MG63 (cell line): Measurements from ENCODE around the gene ZNRD2. TPM values are rescaled to one million over a fixed set of nuclear protein-coding genes. Genes with fewer than 3 reads are reported as not detected.
"Not testable (repeated sequence)": the region's sequence is repeated elsewhere in the genome, so short reads cannot be mapped to it uniquely, and the experiment has no call there.

ENCODE experiments used
- DNase-seq: peaks from one replicate; pipeline ENCODE4 v3.0.0-alpha.2; 2020
- H3K27me3 ChIP-seq: fragments of 250-450 bp; sonication (Bioruptor Pico); 2 replicates; pipeline ENCODE4 v1.5.1; 2020; ENCODE audit warnings: mild to moderate bottlenecking, moderate library complexity
- H3K36me3 ChIP-seq: fragments of 250-450 bp; sonication (Bioruptor Pico); 2 replicates; pipeline ENCODE4 v1.5.1; 2020; ENCODE audit warnings: mild to moderate bottlenecking, moderate library complexity
- H3K4me3 ChIP-seq: fragments of 250-450 bp; sonication (Bioruptor Pico); 2 replicates; pipeline ENCODE4 v1.5.1; 2020; ENCODE audit warnings: mild to moderate bottlenecking, moderate library complexity
- H3K9me3 ChIP-seq: fragments of 250-450 bp; sonication (Bioruptor Pico); 2 replicates; pipeline ENCODE4 v1.5.1; 2020; ENCODE audit warnings: mild to moderate bottlenecking, moderate library complexity
- total RNA-seq: library from RNA; depleted of rRNA; stranded (reverse); fragments of >200 nt; shearing (Covaris generic); gene quantifications from 2 replicates; pipeline ENCODE4 v1.2.3, GENCODE V29; 2014; ENCODE audit warnings: low replicate concordance; rRNA removed

Gene ZNRD2, protein sequence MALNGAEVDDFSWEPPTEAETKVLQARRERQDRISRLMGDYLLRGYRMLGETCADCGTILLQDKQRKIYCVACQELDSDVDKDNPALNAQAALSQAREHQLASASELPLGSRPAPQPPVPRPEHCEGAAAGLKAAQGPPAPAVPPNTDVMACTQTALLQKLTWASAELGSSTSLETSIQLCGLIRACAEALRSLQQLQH
- 51.1 and 90.7 TPM in 2 replicates for total RNA-seq

DNA sequence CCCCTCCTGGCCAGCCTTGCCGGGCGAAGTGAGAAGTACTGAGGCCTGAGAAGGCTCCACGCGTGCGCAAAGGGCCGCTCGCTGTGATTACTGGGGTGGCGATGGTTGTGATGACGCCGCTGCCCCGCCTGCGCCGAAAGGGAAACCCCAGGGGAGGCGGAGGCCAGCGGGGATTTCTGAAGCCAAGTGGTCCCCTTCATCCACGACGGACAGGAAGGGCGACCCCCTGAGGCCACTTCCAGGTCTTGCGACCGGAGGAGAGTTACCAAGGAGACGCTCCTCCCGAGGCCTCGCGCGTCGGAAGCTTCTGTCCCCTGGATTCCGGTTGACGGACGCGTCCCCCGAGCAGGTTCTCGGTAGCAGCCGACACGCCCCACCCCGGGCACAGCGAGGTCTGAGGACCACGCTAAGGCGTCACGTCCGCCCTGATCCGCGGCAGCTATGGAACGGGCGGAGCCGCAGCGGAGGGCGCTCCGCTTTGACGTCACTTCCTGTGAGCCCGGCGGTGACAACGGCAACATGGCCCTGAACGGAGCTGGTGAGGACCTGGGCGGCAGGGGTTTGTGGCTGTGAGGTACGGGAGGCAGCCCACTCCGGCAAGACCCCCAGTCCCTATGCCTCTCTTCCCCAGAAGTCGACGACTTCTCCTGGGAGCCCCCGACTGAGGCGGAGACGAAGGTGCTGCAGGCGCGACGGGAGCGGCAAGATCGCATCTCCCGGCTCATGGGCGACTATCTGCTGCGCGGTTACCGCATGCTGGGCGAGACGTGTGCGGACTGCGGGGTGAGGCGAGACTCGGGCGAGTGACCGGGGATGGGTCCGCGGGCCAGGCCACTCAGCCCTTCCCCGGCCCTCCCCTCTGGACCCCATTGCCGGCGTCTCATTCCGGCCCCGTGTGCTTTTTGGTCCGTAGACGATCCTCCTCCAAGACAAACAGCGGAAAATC lies at the start of gene ZNRD2:
ZNRD2 (plus strand) TSS at position 505 of the 946 bp plus-strand sequence; CDS start at position 520, 15 bp downstream.
- Histone ChIP-seq H3K27me3 (no peaks in the 10 kb centered on the region), H3K36me3 (peaks cover 16% of the 10 kb centered on the region), H3K4me3 (peak within 1 kb of the TSS; percentile 87), H3K9me3 (no peaks in the 10 kb centered on the region)
- peak; percentile 100 for DNase-seq

DNA sequence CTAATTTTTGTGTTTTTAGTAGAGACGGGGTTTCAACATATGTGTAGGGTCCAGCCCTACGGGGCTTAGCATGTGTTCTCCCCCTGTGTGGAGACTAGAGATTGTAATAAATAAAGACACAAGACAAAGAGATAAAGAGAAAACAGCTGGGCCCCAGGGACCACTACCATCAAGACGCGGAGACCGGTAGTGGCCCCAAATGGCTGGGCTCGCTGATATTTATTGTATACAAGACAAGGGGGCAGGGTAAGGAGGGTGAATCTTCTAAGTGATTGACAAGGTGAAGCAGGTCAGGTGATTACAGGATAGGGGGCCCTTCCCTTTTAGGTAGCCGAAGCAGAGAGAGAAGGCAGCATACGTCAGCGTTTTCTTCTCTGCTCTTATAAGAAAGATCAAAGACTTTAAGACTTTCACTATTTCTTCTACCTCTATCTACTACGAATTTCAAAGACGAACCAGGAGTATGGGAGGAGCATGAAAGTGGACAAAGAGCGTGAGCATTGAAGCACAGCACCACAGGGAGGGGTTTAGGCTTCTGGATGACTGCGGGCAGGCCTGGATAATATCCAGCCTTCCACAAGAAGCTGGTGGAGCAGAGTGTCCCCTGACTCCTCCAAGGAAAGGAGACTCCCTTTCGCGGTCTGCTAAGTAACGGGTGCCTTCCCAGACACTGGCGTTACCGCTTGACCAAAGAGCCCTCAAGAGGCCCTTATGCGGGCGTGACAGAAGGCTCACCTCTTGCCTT lies 48.3 kb upstream of the ZNRD2 start:
- H3K36me3 ChIP-seq = peaks cover 14% of the 10 kb centered on the region
- not testable (repeated sequence) for H3K27me3 ChIP-seq, DNase-seq, H3K4me3 ChIP-seq, H3K9me3 ChIP-seq

DNA sequence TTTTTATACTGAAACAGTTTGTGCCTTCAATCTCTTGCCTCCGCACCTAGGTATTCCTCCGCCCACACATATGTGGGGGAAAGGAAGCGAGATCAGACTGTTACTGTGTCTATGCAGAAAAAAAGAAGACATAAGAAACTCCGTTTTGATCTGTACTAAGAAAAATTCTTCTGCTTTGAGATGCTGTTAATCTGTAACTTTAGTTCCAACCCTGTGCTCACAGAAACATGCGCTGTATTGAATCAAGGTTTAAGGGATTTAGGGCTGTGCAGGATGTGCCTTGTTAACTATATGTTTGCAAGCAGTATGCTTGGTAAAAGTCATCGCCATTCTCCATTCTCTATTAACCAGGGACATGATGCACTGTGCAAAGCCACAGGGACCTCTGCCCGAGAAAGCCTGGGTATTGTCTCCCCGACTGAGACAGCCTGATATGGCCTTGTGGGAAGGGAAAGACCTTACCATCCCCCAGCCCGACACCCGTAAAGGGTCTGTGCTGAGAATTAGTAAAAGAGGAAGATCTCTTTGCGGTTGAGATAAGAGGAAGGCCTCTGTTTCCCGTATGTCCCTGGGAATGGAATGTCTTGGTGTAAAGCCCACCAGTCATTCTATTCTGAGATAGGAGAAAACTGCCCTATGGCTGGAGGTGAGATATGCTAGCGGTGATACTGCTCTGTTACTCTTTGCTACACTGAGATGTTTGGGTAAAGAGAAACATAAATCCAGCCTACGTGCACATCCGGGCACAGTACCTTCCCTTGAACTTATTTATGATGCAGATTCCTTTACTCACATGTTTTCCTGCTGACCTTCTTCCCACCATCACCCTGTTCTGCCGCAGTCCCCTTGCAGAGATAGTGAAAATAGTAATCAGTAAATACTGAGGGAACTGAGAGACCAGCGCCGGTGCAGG lies 47.3 kb upstream of the ZNRD2 start:
- DNase-seq, H3K9me3 ChIP-seq, H3K4me3 ChIP-seq, H3K27me3 ChIP-seq: not testable (repeated sequence)
- peaks cover 24% of the 10 kb centered on the region for H3K36me3 ChIP-seq

- not testable (repeated sequence) for H3K4me3 ChIP-seq, H3K27me3 ChIP-seq, H3K9me3 ChIP-seq, DNase-seq
- H3K36me3 ChIP-seq = peaks cover 30% of the 10 kb centered on the region
Observed at GRCh38 chr11:65523631-65523968, 46.7 kb upstream of the ZNRD2 start.

DNA sequence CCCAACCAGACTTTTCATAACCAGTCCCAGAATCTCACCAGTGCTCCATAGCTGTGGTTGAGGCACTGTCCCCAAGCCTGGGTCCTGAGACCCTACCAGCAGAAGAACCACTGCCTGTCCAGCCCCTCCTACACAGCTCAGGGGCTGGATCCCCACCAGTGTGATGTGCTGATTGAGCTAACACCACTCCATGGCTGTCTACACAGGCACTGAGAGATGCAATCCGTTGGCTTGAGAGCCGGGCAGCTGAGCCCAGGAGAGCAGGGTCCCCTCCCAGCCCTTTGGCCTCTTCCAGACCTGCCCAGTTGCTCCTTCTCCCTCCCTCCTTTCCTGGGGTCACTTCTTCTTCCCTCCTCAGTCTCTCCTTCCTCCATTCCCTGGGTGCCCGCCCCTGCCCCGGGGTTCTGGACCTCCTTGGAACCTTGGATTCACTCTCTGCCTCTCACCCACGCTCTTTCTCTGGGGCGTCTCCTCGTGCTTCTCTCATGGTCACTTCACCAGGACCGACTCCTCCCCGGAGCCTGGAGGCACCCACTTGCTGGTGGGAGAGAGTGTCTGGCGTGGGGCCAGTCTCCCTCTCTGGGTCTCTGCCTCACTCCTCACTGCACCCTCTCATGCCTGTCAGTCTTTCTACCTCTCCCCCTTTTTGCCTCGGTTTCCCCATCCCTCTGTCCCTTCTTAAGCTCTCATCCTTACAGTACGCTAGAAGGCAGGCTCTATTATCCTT lies 46.1 kb upstream of the ZNRD2 start:
- no peak for DNase-seq
- Histone ChIP-seq H3K4me3 (peak overlapping the region; percentile 16), H3K36me3 (peaks cover 34% of the 10 kb centered on the region), H3K9me3 (no peaks in the 10 kb centered on the region), H3K27me3 (no peaks in the 10 kb centered on the region)

GRCh38 chr11:65524741-65525545 lies 45.3 kb upstream of the ZNRD2 start, which contains the start of gene SCYL1:
SCYL1 (plus strand) TSS chr11:65525083; CDS start chr11:65525154, 71 bp downstream.
- Histone ChIP-seq H3K36me3 (peaks cover 41% of the 10 kb centered on the region), H3K9me3 (no peaks in the 10 kb centered on the region), H3K27me3 (no peaks in the 10 kb centered on the region), H3K4me3 (peak within 1 kb of the TSS; percentile 98)
- DNase-seq = peak; percentile 59

DNA sequence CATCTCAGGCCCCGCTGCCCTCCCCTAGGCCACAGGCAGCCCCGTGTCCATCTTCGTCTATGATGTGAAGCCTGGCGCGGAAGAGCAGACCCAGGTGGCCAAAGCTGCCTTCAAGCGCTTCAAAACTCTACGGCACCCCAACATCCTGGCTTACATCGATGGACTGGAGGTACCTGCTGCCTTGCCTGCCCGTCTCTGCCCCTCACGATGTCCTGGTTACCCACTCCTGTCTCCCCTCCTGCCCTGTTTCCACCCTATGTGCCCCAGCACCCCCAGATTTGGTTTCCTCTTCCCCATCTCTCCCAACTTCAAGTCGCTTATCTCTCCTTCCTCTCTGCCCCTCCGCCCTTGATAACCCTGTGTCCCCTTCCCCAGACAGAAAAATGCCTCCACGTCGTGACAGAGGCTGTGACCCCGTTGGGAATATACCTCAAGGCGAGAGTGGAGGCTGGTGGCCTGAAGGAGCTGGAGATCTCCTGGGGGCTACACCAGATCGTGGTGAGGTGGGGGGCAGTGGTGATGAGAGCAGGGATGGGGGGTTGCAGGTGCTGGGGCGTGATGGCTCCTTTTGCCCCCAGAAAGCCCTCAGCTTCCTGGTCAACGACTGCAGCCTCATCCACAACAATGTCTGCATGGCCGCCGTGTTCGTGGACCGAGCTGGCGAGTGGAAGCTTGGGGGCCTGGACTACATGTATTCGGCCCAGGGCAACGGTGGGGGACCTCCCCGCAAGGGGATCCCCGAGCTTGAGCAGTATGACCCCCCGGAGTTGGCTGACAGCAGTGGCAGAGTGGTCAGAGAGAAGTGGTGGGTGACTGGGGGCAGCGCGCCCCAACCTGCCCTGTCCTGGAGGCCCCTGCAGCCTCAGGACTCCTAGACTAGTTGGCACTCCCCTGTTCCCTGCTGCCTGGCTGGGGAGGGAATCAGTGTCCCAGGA lies 44.5 kb upstream of the ZNRD2 start:
- H3K36me3 ChIP-seq = peaks cover 50% of the 10 kb centered on the region
- DNase-seq = no peak

GRCh38 chr11:65526744-65527143 lies 43.5 kb upstream of the ZNRD2 start:
- peaks cover 59% of the 10 kb centered on the region for H3K36me3 ChIP-seq
- DNase-seq = no peak
- no peaks in the 10 kb centered on the region for H3K27me3 ChIP-seq
- H3K4me3 ChIP-seq = no peak overlapping the region
- no peaks in the 10 kb centered on the region for H3K9me3 ChIP-seq

More for the DNA sequence above, 44.5 kb upstream of the ZNRD2 start:
- Histone ChIP-seq H3K27me3 (no peaks in the 10 kb centered on the region), H3K9me3 (no peaks in the 10 kb centered on the region), H3K4me3 (peak overlapping the region; percentile 98)

DNA sequence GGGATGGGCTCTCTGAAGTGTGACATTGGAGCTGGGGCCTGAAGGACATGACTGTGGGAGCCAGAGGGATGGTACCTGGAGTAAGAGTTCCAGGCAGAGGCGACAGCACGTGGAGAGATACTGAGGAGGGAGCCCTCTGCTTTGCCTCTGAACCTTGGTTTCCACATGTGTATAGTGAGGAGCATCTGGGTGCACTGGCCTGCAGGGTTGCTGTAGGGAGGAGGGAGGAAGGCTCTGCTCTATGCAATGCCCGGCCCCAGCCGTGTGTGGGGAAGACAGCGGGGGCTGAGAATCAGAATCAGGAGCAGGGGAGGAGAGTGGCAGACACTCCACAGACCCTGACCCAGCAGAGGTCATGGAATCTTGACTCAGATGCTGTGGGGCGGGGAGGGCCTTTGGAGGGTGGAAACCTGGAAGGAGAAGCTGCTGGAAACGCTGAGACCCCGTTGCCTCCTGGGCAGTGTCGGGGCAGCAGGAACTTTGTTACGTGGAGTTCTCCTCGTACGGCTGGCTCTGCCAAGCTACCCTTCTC lies 41.4 kb upstream of the ZNRD2 start:
- DNase-seq = no peak
- H3K36me3 ChIP-seq = peaks cover 68% of the 10 kb centered on the region
- H3K27me3 ChIP-seq = no peaks in the 10 kb centered on the region
- H3K9me3 ChIP-seq = no peaks in the 10 kb centered on the region
- H3K4me3 ChIP-seq = no peak overlapping the region

GRCh38 chr11:65529475-65530156 lies 40.7 kb upstream of the ZNRD2 start:
- no peaks in the 10 kb centered on the region for H3K9me3 ChIP-seq
- no peaks in the 10 kb centered on the region for H3K27me3 ChIP-seq
- no peak overlapping the region for H3K4me3 ChIP-seq
- no peak for DNase-seq
- H3K36me3 ChIP-seq = peaks cover 71% of the 10 kb centered on the region

- Histone ChIP-seq H3K4me3 (no peak overlapping the region), H3K36me3 (peaks cover 72% of the 10 kb centered on the region), H3K27me3 (no peaks in the 10 kb centered on the region), H3K9me3 (no peaks in the 10 kb centered on the region)
- no peak for DNase-seq
Observed at GRCh38 chr11:65530157-65530496, 40.1 kb upstream of the ZNRD2 start.

- Histone ChIP-seq H3K9me3 (no peaks in the 10 kb centered on the region), H3K27me3 (no peaks in the 10 kb centered on the region), H3K36me3 (peaks cover 58% of the 10 kb centered on the region), H3K4me3 (no peak overlapping the region)
- DNase-seq = no peak
Observed at GRCh38 chr11:65532388-65533064, 37.8 kb upstream of the ZNRD2 start.

- DNase-seq = no peak
- Histone ChIP-seq H3K27me3 (no peaks in the 10 kb centered on the region), H3K9me3 (no peaks in the 10 kb centered on the region), H3K36me3 (peaks cover 43% of the 10 kb centered on the region), H3K4me3 (no peak overlapping the region)
Observed at GRCh38 chr11:65535102-65535501, 35.2 kb upstream of the ZNRD2 start.
